SK-N-SH (cell line): ENCODE measurements around the gene BSN. TPM values are rescaled to one million over a fixed set of nuclear protein-coding genes. Genes with fewer than 3 reads are reported as not detected.

Experiments used
- CTCF ChIA-PET: fragments of 300-600, 350-600 bp; formaldehyde crosslinking; extraction: SDS; loops from one replicate; lab custom pipeline; 2021; lab: Yijun Ruan, JAX
- POLR2A ChIA-PET: fragments of 350-600 bp; sonication (Branson Sonifier 250); formaldehyde crosslinking; extraction: SDS; loops from one replicate; lab custom pipeline; 2020; ENCODE audit warnings: antibody characterized with exemption, inconsistent platforms; lab: Yijun Ruan, JAX
- DNase-seq: peaks from one replicate; pipeline ENCODE4 v3.0.0; 2012
- H2AFZ ChIP-seq: fragments of 200-600 bp; sonication (generic); 2 replicates; pipeline ENCODE4 v1.8.1; 2016; ENCODE audit warnings: antibody characterized with exemption, mild to moderate bottlenecking, low read depth
- H3F3A ChIP-seq: fragments of 200-600 bp; sonication (generic); replicated peaks from 2 replicates; pipeline ENCODE3; 2016; ENCODE audit warnings: antibody characterized with exemption, mild to moderate bottlenecking; ENCODE audit not compliant: insufficient read depth
- H3K27ac ChIP-seq, 2 experiments: fragments of 200-500 bp in 1 of 2; fragments of 200-600 bp in 1 of 2; sonication (Bioruptor generic) in 1 of 2; sonication (generic), shearing (Covaris generic) in 1 of 2; 2 replicates each; pipeline versions ENCODE4 v1.5.1 to v1.6.1; 2014 to 2016; ENCODE audit warnings: low read depth in 2 of 2, inconsistent platforms in 1 of 2, low read length in 1 of 2, mild to moderate bottlenecking in 1 of 2, mixed read lengths in 1 of 2
- H3K27me3 ChIP-seq: fragments of 200-600 bp; sonication (generic), shearing (Covaris generic); 2 replicates; pipeline ENCODE4 v1.6.1; 2016; ENCODE audit warnings: mixed run types; ENCODE audit not compliant: insufficient read depth
- H3K36me3 ChIP-seq, 2 experiments: fragments of 200-500 bp in 1 of 2; fragments of 200-600 bp in 1 of 2; sonication (Bioruptor generic) in 1 of 2; sonication (generic) in 1 of 2; replicated peaks in 1 of 2; 2 replicates each; pipeline versions ENCODE3 to v1.5.1; 2014 to 2016; ENCODE audit warnings: low read length in 1 of 2, mild to moderate bottlenecking in 1 of 2; ENCODE audit not compliant: insufficient read depth in 2 of 2, control insufficient read depth in 1 of 2
- H3K4me1 ChIP-seq, 2 experiments: fragments of 200-500 bp in 1 of 2; fragments of 200-600 bp in 1 of 2; sonication (Bioruptor generic) in 1 of 2; sonication (generic), shearing (Covaris generic) in 1 of 2; 2 replicates each; pipeline versions ENCODE4 v1.5.1 to v1.6.1; 2014 to 2016; ENCODE audit warnings: low read depth in 1 of 2, low read length in 1 of 2, mixed run types in 1 of 2; ENCODE audit not compliant: insufficient read depth in 2 of 2, control insufficient read depth in 1 of 2
- H3K4me2 ChIP-seq: fragments of 200-600 bp; sonication (generic), shearing (Covaris generic); 2 replicates; pipeline ENCODE4 v1.6.1; 2017; ENCODE audit warnings: mixed run types
- H3K4me3 ChIP-seq, 2 experiments: fragments of 200-500 bp in 1 of 2; fragments of 200-600 bp in 1 of 2; sonication (Bioruptor generic) in 1 of 2; sonication (generic), shearing (Covaris generic) in 1 of 2; 2 replicates each; pipeline versions ENCODE4 v1.5.1 to v1.8.1; 2014 to 2016; ENCODE audit warnings: low read depth in 2 of 2, inconsistent platforms in 1 of 2, low read length in 1 of 2, mild to moderate bottlenecking in 1 of 2, mixed read lengths in 1 of 2, moderate library complexity in 1 of 2
- H3K79me2 ChIP-seq: fragments of 200-600 bp; sonication (generic); 2 replicates; pipeline ENCODE4 v1.8.1; 2017; ENCODE audit warnings: mild to moderate bottlenecking; ENCODE audit not compliant: insufficient read depth
- H3K9ac ChIP-seq: fragments of 200-600 bp; sonication (generic); 2 replicates; pipeline ENCODE4 v1.6.1; 2017; ENCODE audit warnings: mixed run types
- H3K9me2 ChIP-seq: fragments of 200-600 bp; sonication (generic); 2 replicates; pipeline ENCODE4 v1.6.1; 2017; ENCODE audit warnings: mixed run types
- H3K9me3 ChIP-seq: fragments of 200-600 bp; sonication (generic); 2 replicates; pipeline ENCODE4 v1.6.1; 2017; ENCODE audit warnings: mixed run types, mild to moderate bottlenecking, moderate library complexity
- H4K20me1 ChIP-seq: fragments of 200-600 bp; sonication (generic); 2 replicates; pipeline ENCODE4 v1.6.1; 2017; ENCODE audit warnings: mild to moderate bottlenecking, mixed run types; ENCODE audit not compliant: insufficient read depth
- ELF1 ChIP-seq: IDR thresholded peaks from 2 replicates; pipeline ENCODE4 v1.4.0; 2012
- EP300 ChIP-seq, 2 experiments: IDR thresholded peaks; 2 replicates each; pipeline versions ENCODE4 v1.4.0 to v1.6.1; 2012; ENCODE audit warnings: borderline replicate concordance in 1 of 2, low read depth in 1 of 2, low read length in 1 of 2
- EZH2phosphoT487 ChIP-seq: fragments of 200-600 bp; sonication (generic); IDR thresholded peaks from 2 replicates; pipeline ENCODE4 v1.6.1; 2017; ENCODE audit warnings: low read depth, mixed run types, mild to moderate bottlenecking, antibody characterized with exemption, moderate library complexity, borderline replicate concordance
- FOSL2 ChIP-seq: IDR thresholded peaks from 2 replicates; pipeline ENCODE4 v1.4.0; 2012; ENCODE audit warnings: low read depth, mild to moderate bottlenecking, moderate library complexity, borderline replicate concordance
- FOXJ3 ChIP-seq: sonication (generic); formaldehyde crosslinking; IDR thresholded peaks from 2 replicates; pipeline ENCODE4 v1.5.1; 2020; ENCODE audit warnings: mild to moderate bottlenecking, missing genetic modification reagents
- FOXM1 ChIP-seq: IDR thresholded peaks from 2 replicates; pipeline ENCODE4 v1.4.0; 2012; ENCODE audit warnings: low read depth, mild to moderate bottlenecking
- GABPA ChIP-seq: IDR thresholded peaks from 2 replicates; pipeline ENCODE4 v1.4.0; 2012; ENCODE audit warnings: low read depth, mild to moderate bottlenecking
- JUND ChIP-seq: IDR thresholded peaks from 2 replicates; pipeline ENCODE4 v1.4.0; 2012
- MEF2A ChIP-seq: IDR thresholded peaks from 2 replicates; pipeline ENCODE4 v1.4.0; 2012; ENCODE audit warnings: low read depth, borderline replicate concordance
- MXI1 ChIP-seq: IDR thresholded peaks from 2 replicates; pipeline ENCODE4 v1.6.1; 2012; ENCODE audit warnings: mild to moderate bottlenecking, low read depth, low read length, improper control_type of control experiment
- NFIC ChIP-seq: IDR thresholded peaks from 2 replicates; pipeline ENCODE4 v1.4.0; 2012; ENCODE audit warnings: borderline replicate concordance
- PBX3 ChIP-seq: IDR thresholded peaks from 2 replicates; pipeline ENCODE4; 2012
- POLR2AphosphoS5 ChIP-seq: IDR thresholded peaks from 2 replicates; pipeline ENCODE4 v1.6.1; 2012; ENCODE audit warnings: low read depth, low read length
- RAD21 ChIP-seq: IDR thresholded peaks from 2 replicates; pipeline ENCODE4 v1.6.1; 2012; ENCODE audit warnings: mild to moderate bottlenecking, low read length
- RFX5 ChIP-seq: IDR thresholded peaks from 2 replicates; pipeline ENCODE4 v1.6.1; 2012; ENCODE audit warnings: mild to moderate bottlenecking, improper control_type of control experiment, low read length
- RXRA ChIP-seq: IDR thresholded peaks from 2 replicates; pipeline ENCODE4 v1.4.0; 2012; ENCODE audit warnings: low read depth, mild to moderate bottlenecking, borderline replicate concordance
- SIN3A ChIP-seq: IDR thresholded peaks from 2 replicates; pipeline ENCODE4 v1.6.1; 2012; ENCODE audit warnings: low read depth, mild to moderate bottlenecking, low read length, moderate library complexity, borderline replicate concordance
- SMC3 ChIP-seq: IDR thresholded peaks from 2 replicates; pipeline ENCODE4 v1.6.1; 2012; ENCODE audit warnings: low read depth, low read length, improper control_type of control experiment
- TAF1 ChIP-seq: IDR thresholded peaks from 2 replicates; pipeline ENCODE4 v1.6.1; 2012; ENCODE audit warnings: low read depth, mild to moderate bottlenecking, low read length, moderate library complexity, borderline replicate concordance
- TEAD4 ChIP-seq: IDR thresholded peaks from 2 replicates; pipeline ENCODE4 v1.4.0; 2012; ENCODE audit warnings: mild to moderate bottlenecking, borderline replicate concordance; ENCODE audit not compliant: insufficient read depth
- USF1 ChIP-seq: IDR thresholded peaks from 2 replicates; pipeline ENCODE4 v1.4.0; 2012; ENCODE audit warnings: low read depth, borderline replicate concordance
- YY1 ChIP-seq: IDR thresholded peaks from 2 replicates; pipeline ENCODE4 v1.4.0; 2012; ENCODE audit warnings: low read depth, mild to moderate bottlenecking
- WGBS: methylation state at CpG from one replicate; pipeline ENCODE4 v1.1.6; 2017; ENCODE audit warnings: low lambda C conversion rate; 5-methylcytosine and 5-hydroxymethylcytosine counted together
- polyA plus RNA-seq, 3 experiments: library from polyadenylated mRNA; depleted of rRNA; stranded (reverse); fragments of >200 nt; gene quantifications; 2 replicates each; pipeline ENCODE4 v1.2.3, GENCODE V29; 2012
- TF ChIP-seq, protein P1 (sequence below): fragments of 200-600 bp; sonication (generic); IDR thresholded peaks from 2 replicates; pipeline ENCODE4 v1.6.1; 2017; ENCODE audit warnings: antibody characterized with exemption, mild to moderate bottlenecking, moderate library complexity

Gene BSN
- polyA plus RNA-seq, 1 of the 3 experiments (the other 2 are of a cell fraction): 0.07 TPM

DNA sequence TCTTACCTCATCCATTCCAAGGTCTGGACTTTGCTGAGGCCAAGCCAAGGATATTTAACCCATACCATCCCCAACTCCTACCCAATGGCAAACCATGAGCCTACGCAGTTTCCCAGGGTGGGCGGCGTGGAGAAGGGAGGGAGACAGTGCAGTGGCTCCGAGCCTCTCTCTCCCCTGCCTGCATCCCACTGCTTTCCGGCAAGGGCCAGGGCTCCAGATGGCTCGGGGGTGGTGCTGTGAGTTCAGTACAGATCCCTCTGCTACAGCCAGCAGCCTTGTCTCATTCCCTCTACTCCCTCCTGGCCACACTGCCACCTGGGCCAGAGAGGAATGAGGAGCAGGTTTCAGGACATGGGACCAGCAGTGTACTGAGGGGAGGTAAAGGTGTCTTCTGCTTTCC is 75.6 kb downstream of the BSN start:
- Histone ChIP-seq H3K9me2 (no peaks in the 10 kb centered on the region), H3K36me3 (no peaks in the 10 kb centered on the region), H3K27ac (no peak overlapping the region; a peak in 1 of 4 replicates), H3K9me3 (no peaks in the 10 kb centered on the region), H4K20me1 (no peaks in the 10 kb centered on the region), H3K4me2 (no peak overlapping the region), H3K4me1 (peaks cover 0 to 35% of the 10 kb centered on the region in 2 experiments; a peak in 1 of 4 replicates)
- POLR2A ChIA-PET: no interaction called here
- DNase-seq: no peak
- CTCF ChIA-PET: no interaction called here
- TF ChIP-seq FOXM1 (no peak), EZH2phosphoT487 (no peak), RFX5 (no peak), GABPA (no peak), ELF1 (no peak), TEAD4 (no peak), SIN3A (no peak), FOXJ3 (no peak), USF1 (no peak), JUND (no peak), PBX3 (no peak), POLR2AphosphoS5 (no peak)
- TF ChIP-seq, protein P1, sequence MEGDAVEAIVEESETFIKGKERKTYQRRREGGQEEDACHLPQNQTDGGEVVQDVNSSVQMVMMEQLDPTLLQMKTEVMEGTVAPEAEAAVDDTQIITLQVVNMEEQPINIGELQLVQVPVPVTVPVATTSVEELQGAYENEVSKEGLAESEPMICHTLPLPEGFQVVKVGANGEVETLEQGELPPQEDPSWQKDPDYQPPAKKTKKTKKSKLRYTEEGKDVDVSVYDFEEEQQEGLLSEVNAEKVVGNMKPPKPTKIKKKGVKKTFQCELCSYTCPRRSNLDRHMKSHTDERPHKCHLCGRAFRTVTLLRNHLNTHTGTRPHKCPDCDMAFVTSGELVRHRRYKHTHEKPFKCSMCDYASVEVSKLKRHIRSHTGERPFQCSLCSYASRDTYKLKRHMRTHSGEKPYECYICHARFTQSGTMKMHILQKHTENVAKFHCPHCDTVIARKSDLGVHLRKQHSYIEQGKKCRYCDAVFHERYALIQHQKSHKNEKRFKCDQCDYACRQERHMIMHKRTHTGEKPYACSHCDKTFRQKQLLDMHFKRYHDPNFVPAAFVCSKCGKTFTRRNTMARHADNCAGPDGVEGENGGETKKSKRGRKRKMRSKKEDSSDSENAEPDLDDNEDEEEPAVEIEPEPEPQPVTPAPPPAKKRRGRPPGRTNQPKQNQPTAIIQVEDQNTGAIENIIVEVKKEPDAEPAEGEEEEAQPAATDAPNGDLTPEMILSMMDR: no peak
- TF ChIP-seq, all 33 proteins: peak for 0
- Histone ChIP-seq H3K9ac (no peak overlapping the region), H3K27me3 (no peaks in the 10 kb centered on the region), H3F3A (no peaks in the 10 kb centered on the region), H2AFZ (no peak overlapping the region), H3K4me3 (no peak overlapping the region), H3K79me2 (no peaks in the 10 kb centered on the region)
- 67% methylated on average over 6 of the region's 6 CpGs for WGBS

GRCh38 chr3:49630784-49631183 is 76.5 kb downstream of the BSN start:
- Histone ChIP-seq H4K20me1 (no peaks in the 10 kb centered on the region), H3K27ac (no peak overlapping the region), H3K4me3 (no peak overlapping the region), H3F3A (no peaks in the 10 kb centered on the region), H3K4me2 (no peak overlapping the region), H3K27me3 (no peaks in the 10 kb centered on the region), H3K9me3 (no peaks in the 10 kb centered on the region), H3K79me2 (no peaks in the 10 kb centered on the region), H2AFZ (no peak overlapping the region), H3K9ac (no peak overlapping the region), H3K9me2 (no peaks in the 10 kb centered on the region), H3K36me3 (no peaks in the 10 kb centered on the region), H3K4me1 (peaks cover 0 to 35% of the 10 kb centered on the region in 2 experiments; a peak in 1 of 4 replicates)
- WGBS: 83% methylated on average over 1 of the region's 1 CpG
- TF ChIP-seq NFIC (no peak), SIN3A (no peak), EP300 (IDR thresholded peaks at IDR 0.05; ENCODE audit: borderline replicate concordance in 1 of 2, low read depth in 1 of 2, low read length in 1 of 2) (no peak), RFX5 (no peak), FOXJ3 (no peak), MXI1 (no peak), RXRA (no peak), SMC3 (no peak), GABPA (no peak), EZH2phosphoT487 (no peak), RAD21 (no peak), FOSL2 (no peak), MEF2A (no peak), TAF1 (no peak), YY1 (no peak)
- TF ChIP-seq, protein P1: no peak
- POLR2A ChIA-PET: no interaction called here
- CTCF ChIA-PET: no interaction called here
- no peak for DNase-seq
